Muscle layer of duodenum (tissue), 2 donors: Measurements from ENCODE around the gene DEFB121.
"Not testable (repeated sequence)": the region's sequence is repeated elsewhere in the genome, so short reads cannot be mapped to it uniquely, and the experiment has no call there.

Experiments used
- H3K27ac ChIP-seq: one replicate; pipeline ENCODE4 v1.7.0; 2013; ENCODE audit warnings: mild to moderate bottlenecking, low read length
- H3K27me3 ChIP-seq: one replicate; pipeline ENCODE4 v1.7.0; 2013; ENCODE audit warnings: low read depth, mild to moderate bottlenecking, control low read depth, low read length
- H3K36me3 ChIP-seq, 2 donors: one replicate each; pipeline ENCODE4 v1.7.0; 2013; ENCODE audit warnings: low read length in 2 of 2, control low read depth in 1 of 2, mild to moderate bottlenecking in 1 of 2; ENCODE audit not compliant: insufficient read depth in 2 of 2, control insufficient read depth in 1 of 2
- H3K4me1 ChIP-seq, 2 donors: one replicate each; pipeline ENCODE4 v1.7.0; 2013; ENCODE audit warnings: low read length in 2 of 2, mild to moderate bottlenecking in 2 of 2, control low read depth in 1 of 2, moderate library complexity in 1 of 2; ENCODE audit not compliant: insufficient read depth in 2 of 2, control insufficient read depth in 1 of 2
- H3K4me3 ChIP-seq, 2 donors: one replicate each; pipeline ENCODE4 v1.7.0; 2013; ENCODE audit warnings: low read length in 2 of 2, low read depth in 1 of 2, mild to moderate bottlenecking in 1 of 2
- H3K9me3 ChIP-seq, 2 donors: one replicate each; pipeline ENCODE4 v1.7.0; 2013; ENCODE audit warnings: low read length in 2 of 2, control low read depth in 1 of 2, mild to moderate bottlenecking in 1 of 2; ENCODE audit not compliant: control insufficient read depth in 1 of 2
- donor health status: healthy.

The DEFB121 gene

GRCh38 chr20:31418307-31418706 lies 12.3 kb upstream of the DEFB121 start:
- H3K4me1 ChIP-seq: no peaks in the 10 kb centered on the region
- H3K27me3 ChIP-seq: no peaks in the 10 kb centered on the region
- no peak overlapping the region for H3K4me3 ChIP-seq
- H3K9me3 ChIP-seq: peaks cover 0 to 2% of the 10 kb centered on the region in 2 donors
- H3K27ac ChIP-seq: no peak overlapping the region
- no peaks in the 10 kb centered on the region for H3K36me3 ChIP-seq

DNA sequence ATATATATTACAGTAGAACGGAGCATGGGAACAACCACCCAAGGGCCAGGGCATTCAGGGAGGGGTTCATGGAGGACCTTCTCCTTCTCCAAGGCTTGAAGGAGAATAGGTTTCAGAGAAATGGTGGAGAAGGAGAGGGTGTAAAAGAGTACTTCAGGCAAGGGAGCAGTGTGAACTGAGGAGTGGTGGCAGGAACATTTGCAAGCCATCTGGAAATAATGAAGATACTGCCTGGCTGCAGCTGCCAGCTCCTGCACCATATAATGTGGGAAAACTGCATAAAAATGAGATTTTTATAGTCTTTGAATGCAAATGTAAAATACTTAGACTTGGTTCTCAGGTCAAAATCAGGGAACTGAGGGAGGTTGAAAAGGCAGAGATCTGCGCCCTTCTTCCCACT lies 9.6 kb upstream of the DEFB121 start:
- Histone ChIP-seq H3K27me3 (no peaks in the 10 kb centered on the region), H3K4me1 (no peaks in the 10 kb centered on the region), H3K27ac (no peak overlapping the region)

GRCh38 chr20:31414381-31414780 lies 8.4 kb upstream of the DEFB121 start:
- Histone ChIP-seq H3K27ac (no peak overlapping the region), H3K27me3 (no peaks in the 10 kb centered on the region), H3K9me3 (no peaks in the 10 kb centered on the region), H3K4me3 (no peak overlapping the region), H3K36me3 (no peaks in the 10 kb centered on the region), H3K4me1 (no peaks in the 10 kb centered on the region)

More for the DNA sequence above, 9.6 kb upstream of the DEFB121 start:
- H3K4me3 ChIP-seq: no peak overlapping the region
- H3K9me3 ChIP-seq: peaks cover 0 to 2% of the 10 kb centered on the region in 2 donors
- no peaks in the 10 kb centered on the region for H3K36me3 ChIP-seq

- Histone ChIP-seq H3K4me3 (no peak overlapping the region), H3K4me1 (no peaks in the 10 kb centered on the region), H3K27me3 (no peaks in the 10 kb centered on the region), H3K27ac (no peak overlapping the region), H3K36me3 (no peaks in the 10 kb centered on the region), H3K9me3 (no peaks in the 10 kb centered on the region)
Observed at GRCh38 chr20:31410011-31410410, 4.0 kb upstream of the DEFB121 start.

DNA sequence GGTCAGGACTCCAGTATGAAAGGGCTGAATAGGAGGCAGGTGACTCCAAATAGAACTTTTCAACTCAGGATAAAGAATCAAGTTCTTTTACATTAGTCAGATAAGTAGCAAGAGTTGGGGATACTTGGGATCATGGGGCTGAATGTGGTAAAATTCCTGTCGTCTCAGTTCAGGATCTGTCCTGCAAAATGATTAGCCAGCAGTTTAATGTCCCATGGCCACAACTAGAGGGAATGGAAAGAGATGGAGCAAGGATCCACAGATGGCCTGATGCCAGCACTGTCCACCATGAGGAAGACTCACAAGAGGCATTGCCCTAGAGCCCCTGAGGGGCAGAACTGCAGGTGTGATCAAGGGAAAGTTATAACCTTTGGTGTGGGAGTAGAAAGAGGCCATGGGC lies 2.1 kb downstream of the DEFB121 start:
- no peaks in the 10 kb centered on the region for H3K4me1 ChIP-seq
- no peaks in the 10 kb centered on the region for H3K9me3 ChIP-seq
- H3K4me3 ChIP-seq: no peak overlapping the region
- no peaks in the 10 kb centered on the region for H3K27me3 ChIP-seq
- H3K27ac ChIP-seq: no peak overlapping the region
- no peaks in the 10 kb centered on the region for H3K36me3 ChIP-seq

GRCh38 chr20:31394900-31395299 lies 11.1 kb downstream of the DEFB121 start:
- Histone ChIP-seq H3K36me3 (no peaks in the 10 kb centered on the region), H3K27me3 (no peaks in the 10 kb centered on the region), H3K4me3 (no peak overlapping the region), H3K4me1 (no peaks in the 10 kb centered on the region), H3K27ac (no peak overlapping the region), H3K9me3 (no peaks in the 10 kb centered on the region)

DNA sequence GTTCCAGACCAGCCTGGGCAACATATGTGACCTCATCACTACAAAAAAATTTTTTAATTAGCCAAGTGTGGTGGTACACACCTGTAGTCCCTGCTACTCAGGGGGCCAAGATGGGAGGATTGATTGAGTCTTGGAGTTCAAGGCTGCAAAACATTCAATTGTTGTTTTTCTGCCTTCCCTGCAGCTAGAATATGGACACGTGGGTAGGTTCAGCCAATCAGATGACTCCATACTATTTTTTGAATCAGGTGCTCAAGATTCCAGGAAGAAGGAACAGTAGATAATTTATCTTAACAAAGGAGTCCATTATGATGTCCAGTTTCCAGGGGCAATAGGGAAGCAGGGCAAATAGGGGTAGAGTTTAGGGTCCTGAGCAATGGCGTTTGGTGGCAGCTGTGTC lies 13.2 kb downstream of the DEFB121 start:
- Histone ChIP-seq H3K27me3 (no peaks in the 10 kb centered on the region), H3K4me1 (no peaks in the 10 kb centered on the region), H3K27ac (no peak overlapping the region), H3K9me3 (no peaks in the 10 kb centered on the region), H3K4me3 (no peak overlapping the region), H3K36me3 (no peaks in the 10 kb centered on the region)

- no peak within 1 kb of the TSS for H3K27ac ChIP-seq
- no peak within 1 kb of the TSS for H3K4me3 ChIP-seq
Observed at GRCh38 chr20:31390490-31390889, 15.5 kb downstream of the DEFB121 start, which contains the start of gene DEFB119. DEFB119 (minus strand) TSS chr20:31390590; CDS start chr20:31390483, 107 bp downstream.

DNA sequence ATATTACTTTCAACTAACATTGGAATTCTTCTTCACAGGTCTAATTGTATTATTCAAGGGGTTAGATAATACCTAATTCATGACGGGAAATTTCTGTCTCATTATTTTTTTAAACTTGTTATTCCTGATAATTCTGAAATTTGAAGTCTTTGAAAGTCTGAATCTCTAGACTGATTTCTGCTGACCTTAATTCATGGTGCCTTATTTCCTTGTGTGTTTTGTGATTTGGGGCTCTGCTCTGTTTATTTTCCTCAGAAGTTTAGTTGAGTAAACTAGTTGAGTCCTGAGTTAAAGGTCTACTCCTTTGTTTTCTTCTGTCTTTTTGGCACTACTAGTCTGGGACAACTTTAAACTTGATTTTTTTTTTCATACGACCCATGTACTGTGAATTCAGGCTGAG lies 31.7 kb downstream of the DEFB121 start:
- Histone ChIP-seq H3K4me1 (no peaks in the 10 kb centered on the region), H3K9me3 (peaks cover 3 to 5% of the 10 kb centered on the region in 2 donors), H3K36me3 (no peaks in the 10 kb centered on the region), H3K4me3 (no peak overlapping the region), H3K27me3 (no peaks in the 10 kb centered on the region), H3K27ac (no peak overlapping the region)

More at GRCh38 chr20:31390490-31390889, 15.5 kb downstream of the DEFB121 start, which contains the start of gene DEFB119:
- H3K9me3 ChIP-seq: no peaks in the 10 kb centered on the region
- no peaks in the 10 kb centered on the region for H3K36me3 ChIP-seq
- H3K27me3 ChIP-seq: no peaks in the 10 kb centered on the region
- no peaks in the 10 kb centered on the region for H3K4me1 ChIP-seq

DNA sequence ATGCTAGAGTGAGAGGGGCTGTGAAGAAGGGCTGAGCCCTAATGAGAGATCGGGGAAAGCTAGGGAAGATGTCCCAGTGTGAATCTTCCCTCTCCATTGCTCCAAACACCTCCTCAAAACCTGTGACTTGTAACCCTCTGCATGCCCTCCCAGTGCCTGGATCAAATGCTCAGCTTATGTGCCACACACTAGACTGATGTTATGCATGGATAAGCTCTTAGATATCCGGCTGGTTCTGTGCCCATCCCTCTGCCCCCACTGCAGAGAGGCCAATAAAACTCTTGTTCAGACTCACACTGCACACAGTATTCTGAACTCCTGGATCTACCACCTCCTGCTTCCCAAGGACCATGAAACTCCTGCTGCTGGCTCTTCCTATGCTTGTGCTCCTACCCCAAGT lies 37.7 kb downstream of the DEFB121 start, which contains the start of gene DEFB118:
DEFB118 (plus strand) TSS at position 301 of the 400 bp plus-strand sequence; CDS start at position 351, 50 bp downstream.
- Histone ChIP-seq H3K9me3 (peaks cover 2 to 6% of the 10 kb centered on the region in 2 donors), H3K4me1 (no peaks in the 10 kb centered on the region), H3K27ac (no peak within 1 kb of the TSS), H3K27me3 (no peaks in the 10 kb centered on the region), H3K4me3 (no peak within 1 kb of the TSS), H3K36me3 (no peaks in the 10 kb centered on the region)

DNA sequence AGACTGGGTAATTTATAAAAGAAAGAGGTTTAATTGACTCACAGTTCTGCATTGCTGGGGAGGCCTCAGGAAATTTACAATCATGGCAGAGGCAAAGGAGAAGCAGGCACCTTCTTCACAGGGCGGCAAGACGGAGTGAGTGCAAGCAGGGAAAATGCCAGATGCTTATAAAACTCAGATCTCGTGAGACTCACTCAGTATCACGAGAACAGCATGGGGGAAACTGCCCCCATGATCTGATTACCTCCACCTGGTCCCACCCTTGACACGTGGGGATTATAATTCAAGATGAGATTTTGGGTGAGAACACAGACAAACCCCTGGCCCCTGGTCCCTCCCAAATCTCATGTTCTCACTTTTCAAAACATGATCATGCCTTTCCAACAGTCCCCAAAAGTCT lies 41.7 kb downstream of the DEFB121 start:
- H3K9me3 ChIP-seq, H3K27me3 ChIP-seq, H3K27ac ChIP-seq, H3K36me3 ChIP-seq, H3K4me1 ChIP-seq, H3K4me3 ChIP-seq: not testable (repeated sequence)

DNA sequence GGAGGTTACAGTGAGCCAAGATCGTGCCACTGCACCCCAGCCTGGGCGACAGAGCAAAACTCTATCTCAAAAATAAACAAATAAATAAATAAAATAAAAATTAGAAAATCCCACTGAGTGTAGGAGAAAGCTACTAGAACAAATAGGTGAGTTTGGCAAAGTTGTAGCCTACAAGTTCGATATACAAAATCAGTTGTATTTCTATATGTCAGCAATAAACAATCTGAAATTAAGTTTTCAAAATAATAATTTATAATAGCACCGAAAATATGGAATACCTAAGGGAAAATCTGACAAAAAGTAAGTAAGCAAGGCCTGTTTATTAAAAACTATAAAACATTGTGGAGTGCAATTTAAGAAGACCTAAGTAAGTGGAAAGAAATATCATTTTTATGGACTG lies 42.7 kb downstream of the DEFB121 start:
- no peaks in the 10 kb centered on the region for H3K4me1 ChIP-seq
- no peaks in the 10 kb centered on the region for H3K36me3 ChIP-seq
- H3K4me3 ChIP-seq: no peak overlapping the region
- H3K27me3 ChIP-seq: no peaks in the 10 kb centered on the region
- H3K27ac ChIP-seq: no peak overlapping the region
- H3K9me3 ChIP-seq: peaks cover 2 to 4% of the 10 kb centered on the region in 2 donors
